ENCODE results near the gene UVRAG. TPM values are rescaled to one million over a fixed set of nuclear protein-coding genes. Genes with fewer than 3 reads are reported as not detected.

The UVRAG gene
- total RNA-seq, 1 experiment from 2014 or later = 52.7 TPM

GRCh38 chr11:75771646-75772410, 43.2 kb upstream of the UVRAG start:
- no peaks in the 10 kb centered on the region for H3K9me3 ChIP-seq (ENCODE audit: low read length)
- no peak overlapping the region for H3K9ac ChIP-seq (ENCODE audit: low read length)
- H3K4me1 ChIP-seq (ENCODE audit: low read length) = peaks cover 58% of the 10 kb centered on the region

GRCh38 chr11:75773595-75774353, 41.2 kb upstream of the UVRAG start:
- no peaks in the 10 kb centered on the region for H3K36me3 ChIP-seq (ENCODE audit: insufficient read depth, low read length)
- H3K4me1 ChIP-seq (ENCODE audit: low read length) = peaks cover 47% of the 10 kb centered on the region
- H3K27ac ChIP-seq (ENCODE audit: low read length) = no peak overlapping the region
- H3K27me3 ChIP-seq (ENCODE audit: low read length) = no peaks in the 10 kb centered on the region
- H3K9me2 ChIP-seq (replicated peaks; ENCODE audit: insufficient read depth, low read length) = no peaks in the 10 kb centered on the region
- H3K9ac ChIP-seq (ENCODE audit: low read length) = no peak overlapping the region
- no peaks in the 10 kb centered on the region for H4K20me1 ChIP-seq (ENCODE audit: insufficient read depth, low read depth, low read length)
- no peaks in the 10 kb centered on the region for H3K79me2 ChIP-seq (ENCODE audit: low read length)
- no peak overlapping the region for H3K4me3 ChIP-seq (ENCODE audit: low read length)
- peak; percentile 72 for DNase-seq
- no peak overlapping the region for H2AFZ ChIP-seq (ENCODE audit: low read length)
- H3K4me2 ChIP-seq (ENCODE audit: low read depth, low read length, poor library complexity, severe bottlenecking) = peak overlapping the region; percentile 18
- H3K9me3 ChIP-seq (ENCODE audit: low read length) = no peaks in the 10 kb centered on the region

More at GRCh38 chr11:75771646-75772410, 43.2 kb upstream of the UVRAG start:
- Histone ChIP-seq H3K4me3 (ENCODE audit: low read length) (no peak overlapping the region), H2AFZ (ENCODE audit: low read length) (no peak overlapping the region), H3K27me3 (ENCODE audit: low read length) (no peaks in the 10 kb centered on the region), H4K20me1 (ENCODE audit: insufficient read depth, low read depth, low read length) (no peaks in the 10 kb centered on the region), H3K36me3 (ENCODE audit: insufficient read depth, low read length) (no peaks in the 10 kb centered on the region), H3K79me2 (ENCODE audit: low read length) (no peaks in the 10 kb centered on the region), H3K27ac (ENCODE audit: low read length) (no peak overlapping the region), H3K9me2 (replicated peaks; ENCODE audit: insufficient read depth, low read length) (no peaks in the 10 kb centered on the region), H3K4me2 (ENCODE audit: low read depth, low read length, poor library complexity, severe bottlenecking) (no peak overlapping the region)
- DNase-seq = no peak

- Histone ChIP-seq H3K9ac (ENCODE audit: low read length) (peak overlapping the region; percentile 17), H2AFZ (ENCODE audit: low read length) (no peak overlapping the region), H3K79me2 (ENCODE audit: low read length) (no peaks in the 10 kb centered on the region), H3K9me2 (replicated peaks; ENCODE audit: insufficient read depth, low read length) (no peaks in the 10 kb centered on the region), H3K9me3 (ENCODE audit: low read length) (no peaks in the 10 kb centered on the region), H3K4me3 (ENCODE audit: low read length) (no peak overlapping the region), H3K27me3 (ENCODE audit: low read length) (no peaks in the 10 kb centered on the region), H3K27ac (ENCODE audit: low read length) (no peak overlapping the region), H3K4me2 (ENCODE audit: low read depth, low read length, poor library complexity, severe bottlenecking) (peak overlapping the region; percentile 10), H3K36me3 (ENCODE audit: insufficient read depth, low read length) (no peaks in the 10 kb centered on the region), H3K4me1 (ENCODE audit: low read length) (peaks cover 34% of the 10 kb centered on the region), H4K20me1 (ENCODE audit: insufficient read depth, low read depth, low read length) (no peaks in the 10 kb centered on the region)
- DNase-seq = peak; percentile 65
Measured at GRCh38 chr11:75775056-75775455, 40.0 kb upstream of the UVRAG start.

- Histone ChIP-seq H3K4me1 (ENCODE audit: low read length) (peaks cover 34% of the 10 kb centered on the region), H3K9ac (ENCODE audit: low read length) (no peak overlapping the region), H3K27ac (ENCODE audit: low read length) (no peak overlapping the region), H3K4me3 (ENCODE audit: low read length) (no peak overlapping the region), H3K79me2 (ENCODE audit: low read length) (no peaks in the 10 kb centered on the region), H4K20me1 (ENCODE audit: insufficient read depth, low read depth, low read length) (no peaks in the 10 kb centered on the region), H3K9me3 (ENCODE audit: low read length) (no peaks in the 10 kb centered on the region), H2AFZ (ENCODE audit: low read length) (no peak overlapping the region), H3K27me3 (ENCODE audit: low read length) (no peaks in the 10 kb centered on the region), H3K4me2 (ENCODE audit: low read depth, low read length, poor library complexity, severe bottlenecking) (no peak overlapping the region), H3K9me2 (replicated peaks; ENCODE audit: insufficient read depth, low read length) (no peaks in the 10 kb centered on the region), H3K36me3 (ENCODE audit: insufficient read depth, low read length) (no peaks in the 10 kb centered on the region)
- DNase-seq = no peak
Measured at GRCh38 chr11:75776546-75776945, 38.5 kb upstream of the UVRAG start.

DNA sequence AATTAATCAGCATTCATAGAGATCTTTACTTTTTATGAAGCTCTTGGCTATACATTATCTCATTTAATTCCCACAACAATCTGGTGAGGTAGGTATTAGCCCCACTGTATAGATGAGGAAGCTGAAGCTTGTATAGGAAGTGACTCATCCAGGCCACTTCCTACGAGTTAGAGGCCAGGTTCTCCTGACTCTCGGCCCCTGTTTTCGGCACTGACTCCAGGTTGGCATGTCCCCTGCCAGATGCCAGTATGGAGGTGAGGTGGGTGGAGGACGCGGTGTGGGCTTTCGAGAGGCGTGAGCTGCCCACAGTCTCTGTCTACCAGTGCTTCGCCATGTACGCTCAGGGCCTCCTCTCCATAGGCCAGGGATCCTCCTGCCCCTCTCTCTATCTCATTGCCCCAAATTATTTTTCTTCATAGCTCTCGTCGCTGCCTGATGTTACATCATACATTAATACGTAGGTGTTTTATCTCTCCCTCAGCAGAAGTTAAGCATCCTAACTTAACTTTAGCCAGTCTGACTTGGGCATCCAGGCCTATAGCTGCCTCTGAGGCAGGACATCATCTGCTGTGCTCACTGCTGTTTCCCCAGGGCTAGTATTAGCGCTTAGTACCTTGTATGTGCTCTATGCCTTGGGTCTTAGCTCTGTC, 37.4 kb upstream of the UVRAG start:
- H3K4me3 ChIP-seq (ENCODE audit: low read length) = no peak overlapping the region
- peaks cover 34% of the 10 kb centered on the region for H3K4me1 ChIP-seq (ENCODE audit: low read length)
- H4K20me1 ChIP-seq (ENCODE audit: insufficient read depth, low read depth, low read length) = no peaks in the 10 kb centered on the region
- H3K27ac ChIP-seq (ENCODE audit: low read length) = no peak overlapping the region
- DNase-seq = no peak
- no peaks in the 10 kb centered on the region for H3K9me3 ChIP-seq (ENCODE audit: low read length)
- no peak overlapping the region for H3K9ac ChIP-seq (ENCODE audit: low read length)
- no peaks in the 10 kb centered on the region for H3K36me3 ChIP-seq (ENCODE audit: insufficient read depth, low read length)
- H3K4me2 ChIP-seq (ENCODE audit: low read depth, low read length, poor library complexity, severe bottlenecking) = no peak overlapping the region
- no peaks in the 10 kb centered on the region for H3K9me2 ChIP-seq (replicated peaks; ENCODE audit: insufficient read depth, low read length)
- no peak overlapping the region for H2AFZ ChIP-seq (ENCODE audit: low read length)
- no peaks in the 10 kb centered on the region for H3K27me3 ChIP-seq (ENCODE audit: low read length)
- no peaks in the 10 kb centered on the region for H3K79me2 ChIP-seq (ENCODE audit: low read length)

DNA sequence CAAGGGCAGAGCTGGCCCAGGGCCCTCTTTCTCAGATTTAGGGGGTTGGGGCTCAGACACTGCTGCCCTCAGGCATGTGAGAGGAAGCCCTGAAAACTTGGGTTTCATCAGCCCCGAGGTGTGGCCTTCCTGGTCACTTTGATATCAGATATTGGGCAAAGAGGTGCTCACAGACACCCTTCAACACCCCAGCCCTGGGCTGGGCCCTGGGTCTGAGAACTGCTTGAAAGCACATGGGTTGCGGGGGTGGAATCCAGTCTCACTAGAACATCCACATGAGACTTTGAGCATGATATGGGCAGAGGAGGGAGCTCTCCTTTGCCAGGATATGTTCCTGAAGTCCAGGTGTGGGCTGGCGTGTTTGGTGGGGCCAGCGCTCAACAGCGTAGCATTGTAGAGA, 36.0 kb upstream of the UVRAG start:
- DNase-seq = no peak

GRCh38 chr11:75779960-75780359, 35.0 kb upstream of the UVRAG start:
- no peak overlapping the region for H3K4me2 ChIP-seq (ENCODE audit: low read depth, low read length, poor library complexity, severe bottlenecking)

More for the DNA sequence above, 36.0 kb upstream of the UVRAG start:
- Histone ChIP-seq H3K9me3 (ENCODE audit: low read length) (no peaks in the 10 kb centered on the region), H3K36me3 (ENCODE audit: insufficient read depth, low read length) (no peaks in the 10 kb centered on the region), H4K20me1 (ENCODE audit: insufficient read depth, low read depth, low read length) (no peaks in the 10 kb centered on the region), H3K27ac (ENCODE audit: low read length) (no peak overlapping the region), H3K9me2 (replicated peaks; ENCODE audit: insufficient read depth, low read length) (no peaks in the 10 kb centered on the region), H3K27me3 (ENCODE audit: low read length) (no peaks in the 10 kb centered on the region), H3K4me3 (ENCODE audit: low read length) (no peak overlapping the region), H3K79me2 (ENCODE audit: low read length) (no peaks in the 10 kb centered on the region), H2AFZ (ENCODE audit: low read length) (no peak overlapping the region), H3K9ac (ENCODE audit: low read length) (no peak overlapping the region), H3K4me1 (ENCODE audit: low read length) (peaks cover 23% of the 10 kb centered on the region), H3K4me2 (ENCODE audit: low read depth, low read length, poor library complexity, severe bottlenecking) (no peak overlapping the region)

DNA sequence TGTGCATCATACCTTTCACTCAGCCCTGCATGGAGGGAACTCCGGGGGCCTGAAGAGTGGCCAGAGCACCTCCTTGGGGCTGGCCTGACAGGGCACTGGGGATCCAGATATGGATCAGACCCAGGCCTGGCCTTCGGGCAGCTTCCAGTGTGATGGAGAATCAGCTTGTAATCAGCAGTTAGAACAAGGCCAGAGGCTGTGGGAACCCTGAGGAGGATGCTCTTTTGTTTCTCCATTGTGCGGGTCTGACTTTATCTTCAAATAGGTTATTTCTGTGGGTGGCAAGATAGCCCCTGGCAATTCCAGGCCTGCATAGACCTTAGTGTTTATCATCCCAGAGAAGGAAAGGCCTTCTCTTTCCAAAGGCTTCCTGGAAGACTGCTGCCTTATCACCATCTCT, 34.1 kb upstream of the UVRAG start:
- Histone ChIP-seq H3K4me1 (ENCODE audit: low read length) (peaks cover 4% of the 10 kb centered on the region), H3K9ac (ENCODE audit: low read length) (no peak overlapping the region), H3K4me3 (ENCODE audit: low read length) (no peak overlapping the region), H3K9me3 (ENCODE audit: low read length) (no peaks in the 10 kb centered on the region), H2AFZ (ENCODE audit: low read length) (no peak overlapping the region), H3K27ac (ENCODE audit: low read length) (no peak overlapping the region), H3K4me2 (ENCODE audit: low read depth, low read length, poor library complexity, severe bottlenecking) (no peak overlapping the region), H3K9me2 (replicated peaks; ENCODE audit: insufficient read depth, low read length) (no peaks in the 10 kb centered on the region), H3K79me2 (ENCODE audit: low read length) (no peaks in the 10 kb centered on the region), H3K27me3 (ENCODE audit: low read length) (no peaks in the 10 kb centered on the region), H3K36me3 (ENCODE audit: insufficient read depth, low read length) (no peaks in the 10 kb centered on the region), H4K20me1 (ENCODE audit: insufficient read depth, low read depth, low read length) (no peaks in the 10 kb centered on the region)
- no peak for DNase-seq

More at GRCh38 chr11:75779960-75780359, 35.0 kb upstream of the UVRAG start:
- no peaks in the 10 kb centered on the region for H3K9me2 ChIP-seq (replicated peaks; ENCODE audit: insufficient read depth, low read length)
- H3K36me3 ChIP-seq (ENCODE audit: insufficient read depth, low read length) = no peaks in the 10 kb centered on the region
- H3K9ac ChIP-seq (ENCODE audit: low read length) = no peak overlapping the region
- no peaks in the 10 kb centered on the region for H3K27me3 ChIP-seq (ENCODE audit: low read length)
- H3K4me3 ChIP-seq (ENCODE audit: low read length) = no peak overlapping the region
- no peaks in the 10 kb centered on the region for H3K79me2 ChIP-seq (ENCODE audit: low read length)
- no peaks in the 10 kb centered on the region for H3K9me3 ChIP-seq (ENCODE audit: low read length)
- peaks cover 13% of the 10 kb centered on the region for H3K4me1 ChIP-seq (ENCODE audit: low read length)
- H4K20me1 ChIP-seq (ENCODE audit: insufficient read depth, low read depth, low read length) = no peaks in the 10 kb centered on the region
- H2AFZ ChIP-seq (ENCODE audit: low read length) = no peak overlapping the region
- no peak overlapping the region for H3K27ac ChIP-seq (ENCODE audit: low read length)
- no peak for DNase-seq
